ENCODE data around the gene MBD3L1.
A peak's percentile ranks its signal among the peaks of the same experiment; 100 is the strongest.

The MBD3L1 gene

DNA sequence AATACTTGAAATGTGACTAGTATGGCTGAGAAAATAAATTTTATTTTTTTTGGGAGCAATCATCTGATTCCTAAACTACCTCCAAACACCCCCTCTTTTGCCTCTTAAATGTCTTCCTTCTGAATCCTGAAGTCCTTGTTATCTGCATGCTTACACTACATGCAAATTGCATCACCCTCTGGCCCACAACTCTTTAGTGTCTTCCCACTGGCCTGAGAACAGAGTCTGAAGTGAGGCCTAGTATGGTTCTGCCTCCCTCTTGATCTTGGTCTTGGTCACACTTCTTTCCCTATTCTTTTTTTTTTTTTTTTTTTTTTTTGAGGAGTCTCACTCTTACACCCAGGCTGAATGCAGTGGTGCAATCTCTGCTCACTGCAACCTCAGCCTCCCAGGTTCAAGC is 4.9 kb upstream of the MBD3L1 start:
- no peak for DNase-seq (ENCODE audit: low read depth in 1 of 2, low spot score in 1 of 2)
- Histone ChIP-seq H3K27ac (replicated peaks) (no peak overlapping the region), H3K4me3 (replicated peaks; ENCODE audit: insufficient read depth, low read length) (no peak overlapping the region), H3K27me3 (ENCODE audit: insufficient read depth, poor library complexity, severe bottlenecking) (no peaks in the 10 kb centered on the region)
- TF ChIP-seq, protein P1, sequence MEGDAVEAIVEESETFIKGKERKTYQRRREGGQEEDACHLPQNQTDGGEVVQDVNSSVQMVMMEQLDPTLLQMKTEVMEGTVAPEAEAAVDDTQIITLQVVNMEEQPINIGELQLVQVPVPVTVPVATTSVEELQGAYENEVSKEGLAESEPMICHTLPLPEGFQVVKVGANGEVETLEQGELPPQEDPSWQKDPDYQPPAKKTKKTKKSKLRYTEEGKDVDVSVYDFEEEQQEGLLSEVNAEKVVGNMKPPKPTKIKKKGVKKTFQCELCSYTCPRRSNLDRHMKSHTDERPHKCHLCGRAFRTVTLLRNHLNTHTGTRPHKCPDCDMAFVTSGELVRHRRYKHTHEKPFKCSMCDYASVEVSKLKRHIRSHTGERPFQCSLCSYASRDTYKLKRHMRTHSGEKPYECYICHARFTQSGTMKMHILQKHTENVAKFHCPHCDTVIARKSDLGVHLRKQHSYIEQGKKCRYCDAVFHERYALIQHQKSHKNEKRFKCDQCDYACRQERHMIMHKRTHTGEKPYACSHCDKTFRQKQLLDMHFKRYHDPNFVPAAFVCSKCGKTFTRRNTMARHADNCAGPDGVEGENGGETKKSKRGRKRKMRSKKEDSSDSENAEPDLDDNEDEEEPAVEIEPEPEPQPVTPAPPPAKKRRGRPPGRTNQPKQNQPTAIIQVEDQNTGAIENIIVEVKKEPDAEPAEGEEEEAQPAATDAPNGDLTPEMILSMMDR (IDR thresholded peaks at IDR 0.05; ENCODE audit: insufficient read depth, low read length): no peak
- TF ChIP-seq SPI1 (IDR thresholded peaks at IDR 0.05; ENCODE audit: borderline replicate concordance, low read depth): no peak
- TF ChIP-seq, protein P2, sequence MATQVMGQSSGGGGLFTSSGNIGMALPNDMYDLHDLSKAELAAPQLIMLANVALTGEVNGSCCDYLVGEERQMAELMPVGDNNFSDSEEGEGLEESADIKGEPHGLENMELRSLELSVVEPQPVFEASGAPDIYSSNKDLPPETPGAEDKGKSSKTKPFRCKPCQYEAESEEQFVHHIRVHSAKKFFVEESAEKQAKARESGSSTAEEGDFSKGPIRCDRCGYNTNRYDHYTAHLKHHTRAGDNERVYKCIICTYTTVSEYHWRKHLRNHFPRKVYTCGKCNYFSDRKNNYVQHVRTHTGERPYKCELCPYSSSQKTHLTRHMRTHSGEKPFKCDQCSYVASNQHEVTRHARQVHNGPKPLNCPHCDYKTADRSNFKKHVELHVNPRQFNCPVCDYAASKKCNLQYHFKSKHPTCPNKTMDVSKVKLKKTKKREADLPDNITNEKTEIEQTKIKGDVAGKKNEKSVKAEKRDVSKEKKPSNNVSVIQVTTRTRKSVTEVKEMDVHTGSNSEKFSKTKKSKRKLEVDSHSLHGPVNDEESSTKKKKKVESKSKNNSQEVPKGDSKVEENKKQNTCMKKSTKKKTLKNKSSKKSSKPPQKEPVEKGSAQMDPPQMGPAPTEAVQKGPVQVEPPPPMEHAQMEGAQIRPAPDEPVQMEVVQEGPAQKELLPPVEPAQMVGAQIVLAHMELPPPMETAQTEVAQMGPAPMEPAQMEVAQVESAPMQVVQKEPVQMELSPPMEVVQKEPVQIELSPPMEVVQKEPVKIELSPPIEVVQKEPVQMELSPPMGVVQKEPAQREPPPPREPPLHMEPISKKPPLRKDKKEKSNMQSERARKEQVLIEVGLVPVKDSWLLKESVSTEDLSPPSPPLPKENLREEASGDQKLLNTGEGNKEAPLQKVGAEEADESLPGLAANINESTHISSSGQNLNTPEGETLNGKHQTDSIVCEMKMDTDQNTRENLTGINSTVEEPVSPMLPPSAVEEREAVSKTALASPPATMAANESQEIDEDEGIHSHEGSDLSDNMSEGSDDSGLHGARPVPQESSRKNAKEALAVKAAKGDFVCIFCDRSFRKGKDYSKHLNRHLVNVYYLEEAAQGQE (IDR thresholded peaks at IDR 0.05; ENCODE audit: insufficient replicate concordance, low read depth): no peak
- no peak for TF ChIP-seq GABPA (IDR thresholded peaks at IDR 0.05; ENCODE audit: low read depth)
- no peak for TF ChIP-seq POLR2AphosphoS5 (IDR thresholded peaks at IDR 0.05; ENCODE audit: low read depth)

DNA sequence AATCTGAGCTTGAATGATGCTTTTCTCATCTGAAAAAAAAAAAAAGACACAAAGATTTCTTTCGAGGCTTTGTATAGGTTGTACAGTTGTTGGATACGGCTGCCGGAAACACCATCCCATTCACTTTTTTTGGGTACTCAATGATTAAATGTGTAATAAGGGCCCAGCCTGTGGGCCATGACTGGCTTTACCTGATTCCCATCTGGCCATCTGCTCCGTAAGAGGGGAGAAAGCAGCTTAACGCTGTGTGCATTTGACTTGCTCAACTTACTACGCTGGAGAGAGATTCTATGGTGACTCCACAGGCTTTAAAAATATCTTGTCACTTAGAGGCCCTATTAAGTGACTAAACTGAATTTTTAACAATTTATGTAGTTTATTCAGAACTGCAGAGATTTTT is 804 bp upstream of the MBD3L1 start:
- no peak for DNase-seq (ENCODE audit: low read depth in 1 of 2, low spot score in 1 of 2)
- H3K4me3 ChIP-seq (replicated peaks; ENCODE audit: insufficient read depth, low read length): peak overlapping the region; percentile 78
- peak overlapping the region; percentile 99 for H3K27ac ChIP-seq (replicated peaks)
- no peak for TF ChIP-seq SPI1 (IDR thresholded peaks at IDR 0.05; ENCODE audit: borderline replicate concordance, low read depth)
- TF ChIP-seq, protein P1 (IDR thresholded peaks at IDR 0.05; ENCODE audit: insufficient read depth, low read length): no peak
- no peak for TF ChIP-seq POLR2AphosphoS5 (IDR thresholded peaks at IDR 0.05; ENCODE audit: low read depth)
- TF ChIP-seq, protein P2 (IDR thresholded peaks at IDR 0.05; ENCODE audit: insufficient replicate concordance, low read depth): no peak
- no peak for TF ChIP-seq GABPA (IDR thresholded peaks at IDR 0.05; ENCODE audit: low read depth)
- no peaks in the 10 kb centered on the region for H3K27me3 ChIP-seq (ENCODE audit: insufficient read depth, poor library complexity, severe bottlenecking)

DNA sequence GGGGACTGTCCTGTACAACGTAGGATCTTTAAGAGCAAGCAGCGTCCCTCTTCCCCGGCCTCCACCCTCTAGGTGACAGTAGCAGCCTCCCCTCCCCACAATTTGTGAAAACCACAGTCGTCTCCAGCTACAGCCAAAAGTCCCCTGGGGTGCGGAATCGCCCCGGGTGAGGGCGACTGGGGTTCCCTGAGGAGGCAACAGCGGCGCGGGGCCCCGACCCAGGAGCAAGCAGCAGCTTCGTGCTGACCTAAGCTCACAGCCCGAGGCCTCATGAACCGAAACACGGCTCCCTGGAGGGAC is 395 bp upstream of the MBD3L1 start:
- Histone ChIP-seq H3K4me3 (replicated peaks; ENCODE audit: insufficient read depth, low read length) (peak overlapping the region; percentile 78), H3K27me3 (ENCODE audit: insufficient read depth, poor library complexity, severe bottlenecking) (no peaks in the 10 kb centered on the region), H3K27ac (replicated peaks) (peak overlapping the region; percentile 99)
- no peak for DNase-seq (ENCODE audit: low read depth in 1 of 2, low spot score in 1 of 2)
- TF ChIP-seq, protein P1 (IDR thresholded peaks at IDR 0.05; ENCODE audit: insufficient read depth, low read length): no peak
- TF ChIP-seq GABPA (IDR thresholded peaks at IDR 0.05; ENCODE audit: low read depth) (no peak), POLR2AphosphoS5 (IDR thresholded peaks at IDR 0.05; ENCODE audit: low read depth) (no peak), SPI1 (IDR thresholded peaks at IDR 0.05; ENCODE audit: borderline replicate concordance, low read depth) (no peak)
- TF ChIP-seq, protein P2 (IDR thresholded peaks at IDR 0.05; ENCODE audit: insufficient replicate concordance, low read depth): no peak

All from HL-60 (cell line).